Gastrocnemius medialis (tissue), 4 donors: Measurements from ENCODE around the gene LRRK1. TPM values are rescaled to one million over a fixed set of nuclear protein-coding genes. Genes with fewer than 3 reads are reported as not detected.
A peak's percentile ranks its signal among the peaks of the same experiment; 100 is the strongest.

Experiments used
- ATAC-seq, 2 donors: fragments of 150-250 bp; one replicate each; pipeline ENCODE4 v1.9.1; 2016
- DNase-seq, 2 donors: peaks; one replicate each; pipeline ENCODE4 v3.0.0-alpha.2; 2019
- H3K27ac ChIP-seq, 4 donors: fragments of 200-600 bp; sonication (generic); 1 replicate in 1 of 4; 2 replicates in 3 of 4; pipeline ENCODE4 v1.5.1; 2016 to 2018; ENCODE audit warnings: mild to moderate bottlenecking in 2 of 4, moderate library complexity in 1 of 4
- H3K27me3 ChIP-seq, 3 donors: fragments of 200-600 bp; sonication (generic) in 2 of 3; 1 replicate in 1 of 3; 2 replicates in 2 of 3; pipeline versions ENCODE4 v1.5.1 to v1.6.0; 2016 to 2019; ENCODE audit warnings: mild to moderate bottlenecking in 1 of 3, moderate library complexity in 1 of 3
- H3K36me3 ChIP-seq, 2 donors: fragments of 200-600 bp; sonication (generic) in 1 of 2; one replicate each; pipeline ENCODE4 v1.5.1; 2017 to 2018
- H3K4me1 ChIP-seq, 2 donors: fragments of 200-600 bp; sonication (generic) in 1 of 2; one replicate each; pipeline ENCODE4 v1.5.1; 2016 to 2017; ENCODE audit warnings: mild to moderate bottlenecking in 2 of 2
- H3K4me3 ChIP-seq, 4 donors: fragments of 200-600 bp; sonication (generic) in 3 of 4; 1 replicate in 1 of 4; 2 replicates in 3 of 4; pipeline ENCODE4 v1.5.1; 2016 to 2019; ENCODE audit warnings: mild to moderate bottlenecking in 2 of 4
- H3K9me3 ChIP-seq, 3 donors: fragments of 200-600 bp; sonication (generic) in 2 of 3; 1 replicate in 1 of 3; 2 replicates in 2 of 3; pipeline ENCODE4 v1.5.1; 2016 to 2019
- POLR2A ChIP-seq, 2 donors: fragments of 450-650 bp; IDR thresholded peaks; one replicate each; pipeline ENCODE4 v1.6.1; 2017; ENCODE audit warnings: antibody characterized with exemption in 2 of 2, mild to moderate bottlenecking in 2 of 2, moderate library complexity in 2 of 2
- in situ Hi-C, 4 donors: fragments of 200-750 bp; cut with MboI; loops; one replicate each; pipeline versions ENCODE4 v1.15.0 to v1.8.0; 2017; ENCODE audit warnings: low sequenced_read_pairs in 4 of 4
- intact Hi-C: fragments of 100-400 bp; cut with DNase I; formaldehyde crosslinking; loops from one replicate; pipeline ENCODE4 v1.15.1; 2023; ENCODE audit warnings: low total_unique reads
- total RNA-seq, 4 donors: library from RNA; depleted of rRNA; stranded (reverse); fragments of >200 nt; gene quantifications; one replicate each; pipeline versions ENCODE4 v1.1.0 to v1.2.3, GENCODE V29; 2016
- TF ChIP-seq, protein P1 (sequence below), 5 experiments: fragments of 450-650 bp in 3 of 5; fragments of 200-600 bp in 2 of 5; sonication (generic) in 2 of 5; IDR thresholded peaks in 4 of 5; conservative IDR thresholded peaks in 1 of 5; 1 replicate in 4 of 5; 2 replicates in 1 of 5; pipeline ENCODE4 v1.5.1; 2016 to 2019; ENCODE audit warnings: antibody characterized with exemption in 5 of 5, mild to moderate bottlenecking in 3 of 5, moderate library complexity in 3 of 5

Gene LRRK1
- total RNA-seq, 4 donors from 2014 or later = 0.87 to 5.6 (median 1.7) TPM

DNA sequence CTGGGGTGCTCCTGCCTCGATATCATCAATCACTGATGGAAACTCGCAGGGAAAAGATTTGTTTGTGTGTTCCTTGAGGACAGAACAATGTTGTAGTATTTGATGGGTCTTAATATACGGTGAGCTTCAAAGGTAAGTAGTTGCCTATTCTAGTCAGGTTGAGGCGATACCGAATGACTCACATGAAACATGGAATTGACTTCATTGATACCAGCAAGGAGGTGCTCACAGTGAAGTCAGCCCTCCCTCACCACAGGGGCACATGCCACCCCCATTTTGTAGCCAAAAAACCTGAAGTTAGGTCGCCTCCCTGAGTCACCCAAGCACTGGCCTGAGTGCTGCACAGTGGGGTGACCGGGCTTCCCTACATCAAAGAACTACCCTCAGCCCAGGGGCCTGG lies 43.2 kb upstream of the LRRK1 start:
- no peaks in the 10 kb centered on the region for H3K36me3 ChIP-seq

DNA sequence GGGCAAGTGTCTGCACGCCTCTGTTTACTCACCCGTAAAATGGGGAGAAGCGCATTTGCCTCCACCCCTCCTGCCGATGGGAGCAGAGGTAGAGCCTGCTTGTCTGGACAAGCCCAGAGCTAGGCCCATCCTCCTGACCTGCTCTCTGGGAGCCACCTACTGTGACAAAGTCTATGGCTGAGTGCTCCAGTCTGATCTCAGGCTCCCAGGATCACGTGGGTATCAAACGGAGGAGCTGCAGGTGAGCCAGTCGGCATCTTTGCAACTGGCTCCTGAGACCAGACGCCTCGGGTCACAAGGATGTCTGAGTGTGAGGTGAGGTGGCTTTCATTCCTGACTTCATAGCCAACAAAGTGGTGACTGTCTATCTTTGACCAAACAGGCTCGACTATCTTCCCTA lies 41.6 kb upstream of the LRRK1 start:
- peaks cover 0 to 23% (median 6%) of the 10 kb centered on the region in 3 donors for H3K27me3 ChIP-seq
- no peaks in the 10 kb centered on the region for H3K9me3 ChIP-seq
- H3K36me3 ChIP-seq = no peaks in the 10 kb centered on the region
- DNase-seq = no peak
- H3K27ac ChIP-seq = no peak overlapping the region
- ATAC-seq = no peak
- no peaks in the 10 kb centered on the region for H3K4me1 ChIP-seq
- no peak overlapping the region for H3K4me3 ChIP-seq
- intact Hi-C loops (no loop called here), in situ Hi-C loops (loop anchor here in 1 of 4 donors (10.0 kb wide), 1 partner anchor 253 kb away; no protein-coding TSS in a partner anchor)
- TF ChIP-seq, protein P1, sequence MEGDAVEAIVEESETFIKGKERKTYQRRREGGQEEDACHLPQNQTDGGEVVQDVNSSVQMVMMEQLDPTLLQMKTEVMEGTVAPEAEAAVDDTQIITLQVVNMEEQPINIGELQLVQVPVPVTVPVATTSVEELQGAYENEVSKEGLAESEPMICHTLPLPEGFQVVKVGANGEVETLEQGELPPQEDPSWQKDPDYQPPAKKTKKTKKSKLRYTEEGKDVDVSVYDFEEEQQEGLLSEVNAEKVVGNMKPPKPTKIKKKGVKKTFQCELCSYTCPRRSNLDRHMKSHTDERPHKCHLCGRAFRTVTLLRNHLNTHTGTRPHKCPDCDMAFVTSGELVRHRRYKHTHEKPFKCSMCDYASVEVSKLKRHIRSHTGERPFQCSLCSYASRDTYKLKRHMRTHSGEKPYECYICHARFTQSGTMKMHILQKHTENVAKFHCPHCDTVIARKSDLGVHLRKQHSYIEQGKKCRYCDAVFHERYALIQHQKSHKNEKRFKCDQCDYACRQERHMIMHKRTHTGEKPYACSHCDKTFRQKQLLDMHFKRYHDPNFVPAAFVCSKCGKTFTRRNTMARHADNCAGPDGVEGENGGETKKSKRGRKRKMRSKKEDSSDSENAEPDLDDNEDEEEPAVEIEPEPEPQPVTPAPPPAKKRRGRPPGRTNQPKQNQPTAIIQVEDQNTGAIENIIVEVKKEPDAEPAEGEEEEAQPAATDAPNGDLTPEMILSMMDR (IDR thresholded peaks at IDR 0.05 in 4 of 5, conservative IDR thresholded peaks at IDR 0.05 in 1 of 5) = no peak
- TF ChIP-seq POLR2A (IDR thresholded peaks at IDR 0.05) = no peak

More for the DNA sequence above, 43.2 kb upstream of the LRRK1 start:
- in situ Hi-C loops = loop anchor here in 1 of 4 donors (10.0 kb wide), 1 partner anchor 251 kb away; no protein-coding TSS in a partner anchor
- Histone ChIP-seq H3K27ac (no peak overlapping the region), H3K4me1 (no peaks in the 10 kb centered on the region), H3K27me3 (peaks cover 0 to 21% (median 6%) of the 10 kb centered on the region in 3 donors), H3K9me3 (no peaks in the 10 kb centered on the region), H3K4me3 (no peak overlapping the region)
- intact Hi-C loops = no loop called here
- DNase-seq = no peak
- ATAC-seq = no peak
- TF ChIP-seq POLR2A (IDR thresholded peaks at IDR 0.05) = no peak
- TF ChIP-seq, protein P1 (IDR thresholded peaks at IDR 0.05 in 4 of 5, conservative IDR thresholded peaks at IDR 0.05 in 1 of 5) = no peak

DNA sequence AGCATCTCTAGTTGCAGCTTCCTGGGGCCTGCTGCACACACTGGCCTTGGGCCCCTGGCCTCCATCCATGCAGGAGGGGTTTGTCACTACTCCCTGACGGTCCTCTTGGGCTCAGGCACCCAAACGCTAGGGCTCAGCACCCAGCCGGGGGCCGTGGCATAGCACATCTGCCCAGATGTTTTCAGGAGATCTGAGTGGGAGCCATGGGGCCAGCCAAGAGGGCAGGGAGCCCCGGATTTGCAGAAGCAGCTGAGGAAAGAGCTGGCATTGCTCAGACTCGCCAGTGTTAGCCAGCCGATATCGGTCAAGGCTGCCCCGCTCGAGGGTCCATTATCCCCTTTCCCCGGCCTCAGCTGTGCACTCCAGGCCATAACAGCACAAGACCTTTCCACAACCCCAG lies 41.0 kb upstream of the LRRK1 start:
- Histone ChIP-seq H3K27ac (no peak overlapping the region), H3K27me3 (peaks cover 0 to 23% (median 6%) of the 10 kb centered on the region in 3 donors), H3K4me1 (no peaks in the 10 kb centered on the region), H3K36me3 (no peaks in the 10 kb centered on the region), H3K9me3 (no peaks in the 10 kb centered on the region), H3K4me3 (no peak overlapping the region)
- no peak for TF ChIP-seq POLR2A (IDR thresholded peaks at IDR 0.05)
- TF ChIP-seq, protein P1 (IDR thresholded peaks at IDR 0.05 in 4 of 5, conservative IDR thresholded peaks at IDR 0.05 in 1 of 5) = no peak
- in situ Hi-C loops (loop anchor here in 1 of 4 donors (10.0 kb wide), 1 partner anchor 253 kb away; no protein-coding TSS in a partner anchor), intact Hi-C loops (no loop called here)
- DNase-seq = no peak
- no peak for ATAC-seq

DNA sequence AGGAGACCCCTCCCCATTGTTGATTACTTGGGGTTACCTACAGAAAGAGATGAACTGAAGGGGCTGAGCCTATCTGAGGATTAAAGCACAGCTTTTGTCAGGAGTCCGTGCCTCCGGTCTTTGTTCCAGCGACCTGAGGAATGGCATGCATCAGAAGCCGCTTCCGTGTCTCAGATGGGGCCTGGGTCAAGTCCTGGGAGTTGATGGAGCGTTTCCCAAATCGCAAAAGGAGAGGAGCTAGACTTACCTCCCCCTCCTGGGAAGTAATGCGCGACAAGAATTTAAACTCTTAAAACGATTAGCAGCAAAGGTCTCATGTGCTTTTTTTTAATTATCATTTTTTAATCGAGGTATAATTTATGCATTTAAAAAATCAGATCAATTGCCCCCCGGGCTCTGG lies 40.5 kb upstream of the LRRK1 start:
- TF ChIP-seq POLR2A (IDR thresholded peaks at IDR 0.05) = no peak
- TF ChIP-seq, protein P1 (IDR thresholded peaks at IDR 0.05 in 4 of 5, conservative IDR thresholded peaks at IDR 0.05 in 1 of 5) = no peak
- Histone ChIP-seq H3K4me1 (no peaks in the 10 kb centered on the region), H3K27ac (no peak overlapping the region), H3K4me3 (peak overlapping the region; percentile 42 to 57 (median 46)), H3K27me3 (peaks cover 0 to 23% (median 6%) of the 10 kb centered on the region in 3 donors), H3K36me3 (no peaks in the 10 kb centered on the region), H3K9me3 (no peaks in the 10 kb centered on the region)
- DNase-seq = no peak
- no peak for ATAC-seq
- intact Hi-C loops = no loop called here
- in situ Hi-C loops = loop anchor here in 1 of 4 donors (10.0 kb wide), 1 partner anchor 254 kb away; no protein-coding TSS in a partner anchor
